ENCODE data around the gene SUCNR1.
"Not testable (repeated sequence)": the region's sequence is repeated elsewhere in the genome, so short reads cannot be mapped to it uniquely, and the experiment has no call there.

The SUCNR1 gene

GRCh38 chr3:151879679-151880415 is 6.4 kb downstream of the SUCNR1 start:
- Histone ChIP-seq H4K20me1 (ENCODE audit: insufficient read depth, low read length) (no peaks in the 10 kb centered on the region), H3K27me3 (ENCODE audit: insufficient read depth, low read length, poor library complexity) (no peaks in the 10 kb centered on the region), H3K9me3 (ENCODE audit: insufficient read depth, low read length, severe bottlenecking) (peaks cover 3% of the 10 kb centered on the region), H2AFZ (ENCODE audit: low read depth, low read length) (peak overlapping the region; percentile 58; the same call in 1 of the 2 replicates), H3K4me1 (ENCODE audit: insufficient read depth, low read length) (peaks cover 37% of the 10 kb centered on the region), H3K4me3 (ENCODE audit: low read depth in 1 of 2, low read length in 2 of 2) (no peak overlapping the region), H3K4me2 (ENCODE audit: insufficient read depth, low read length) (peak overlapping the region; percentile 5; the same call in 1 of the 2 replicates), H3K79me2 (ENCODE audit: insufficient read depth, low read length) (no peaks in the 10 kb centered on the region), H3K27ac (ENCODE audit: low read length) (peak overlapping the region; percentile 27; the same call in 1 of the 2 replicates), H3K9ac (ENCODE audit: low read depth, low read length) (no peak overlapping the region), H3K36me3 (ENCODE audit: insufficient read depth, low read length) (no peaks in the 10 kb centered on the region)
- ATAC-seq (ENCODE audit: insufficient read depth, low read depth) (no peak), DNase-seq (no peak)
- no peak for TF ChIP-seq EZH2 (IDR thresholded peaks at IDR 0.05; ENCODE audit: borderline replicate concordance, low read depth, low read length, severe bottlenecking)
- no peak for TF ChIP-seq CTCF (IDR thresholded peaks at IDR 0.05; ENCODE audit: borderline replicate concordance, extremely low read depth, low read length, poor library complexity, severe bottlenecking)

GRCh38 chr3:151880416-151880690 is 6.9 kb downstream of the SUCNR1 start:
- no peaks in the 10 kb centered on the region for H3K27me3 ChIP-seq (ENCODE audit: insufficient read depth, low read length, poor library complexity)
- ATAC-seq (ENCODE audit: insufficient read depth, low read depth) (no peak), DNase-seq (no peak)
- H2AFZ ChIP-seq (ENCODE audit: low read depth, low read length), result no peak overlapping the region
- H3K9ac ChIP-seq (ENCODE audit: low read depth, low read length), result no peak overlapping the region
- TF ChIP-seq CTCF (IDR thresholded peaks at IDR 0.05; ENCODE audit: borderline replicate concordance, extremely low read depth, low read length, poor library complexity, severe bottlenecking) (no peak), EZH2 (IDR thresholded peaks at IDR 0.05; ENCODE audit: borderline replicate concordance, low read depth, low read length, severe bottlenecking) (no peak)
- H3K27ac ChIP-seq (ENCODE audit: low read length), result no peak overlapping the region
- H4K20me1 ChIP-seq (ENCODE audit: insufficient read depth, low read length), result no peaks in the 10 kb centered on the region
- H3K36me3 ChIP-seq (ENCODE audit: insufficient read depth, low read length), result no peaks in the 10 kb centered on the region
- H3K9me3 ChIP-seq (ENCODE audit: insufficient read depth, low read length, severe bottlenecking), result peaks cover 3% of the 10 kb centered on the region
- no peak overlapping the region for H3K4me3 ChIP-seq (ENCODE audit: low read depth in 1 of 2, low read length in 2 of 2)
- H3K4me1 ChIP-seq (ENCODE audit: insufficient read depth, low read length), result peaks cover 38% of the 10 kb centered on the region
- H3K79me2 ChIP-seq (ENCODE audit: insufficient read depth, low read length), result no peaks in the 10 kb centered on the region
- H3K4me2 ChIP-seq (ENCODE audit: insufficient read depth, low read length), result no peak overlapping the region

GRCh38 chr3:151881137-151881536 is 7.7 kb downstream of the SUCNR1 start:
- peaks cover 3% of the 10 kb centered on the region for H3K9me3 ChIP-seq (ENCODE audit: insufficient read depth, low read length, severe bottlenecking)
- DNase-seq, result no peak
- H3K36me3 ChIP-seq (ENCODE audit: insufficient read depth, low read length), result no peaks in the 10 kb centered on the region
- peaks cover 37% of the 10 kb centered on the region for H3K4me1 ChIP-seq (ENCODE audit: insufficient read depth, low read length)
- H3K79me2 ChIP-seq (ENCODE audit: insufficient read depth, low read length), result no peaks in the 10 kb centered on the region
- H2AFZ ChIP-seq (ENCODE audit: low read depth, low read length), result no peak overlapping the region
- ATAC-seq (ENCODE audit: insufficient read depth, low read depth), result no peak
- H3K4me3 ChIP-seq (ENCODE audit: low read depth in 1 of 2, low read length in 2 of 2), result no peak overlapping the region
- no peak overlapping the region for H3K4me2 ChIP-seq (ENCODE audit: insufficient read depth, low read length)
- no peak overlapping the region for H3K27ac ChIP-seq (ENCODE audit: low read length)
- no peaks in the 10 kb centered on the region for H4K20me1 ChIP-seq (ENCODE audit: insufficient read depth, low read length)
- H3K27me3 ChIP-seq (ENCODE audit: insufficient read depth, low read length, poor library complexity), result no peaks in the 10 kb centered on the region
- H3K9ac ChIP-seq (ENCODE audit: low read depth, low read length), result no peak overlapping the region
- TF ChIP-seq EZH2 (IDR thresholded peaks at IDR 0.05; ENCODE audit: borderline replicate concordance, low read depth, low read length, severe bottlenecking) (no peak), CTCF (IDR thresholded peaks at IDR 0.05; ENCODE audit: borderline replicate concordance, extremely low read depth, low read length, poor library complexity, severe bottlenecking) (no peak)

- H3K36me3 ChIP-seq (ENCODE audit: insufficient read depth, low read length); H2AFZ ChIP-seq (ENCODE audit: low read depth, low read length); H3K4me2 ChIP-seq (ENCODE audit: insufficient read depth, low read length); H3K9me3 ChIP-seq (ENCODE audit: insufficient read depth, low read length, severe bottlenecking); DNase-seq; H3K79me2 ChIP-seq (ENCODE audit: insufficient read depth, low read length); H3K4me3 ChIP-seq (ENCODE audit: low read depth in 1 of 2, low read length in 2 of 2); H4K20me1 ChIP-seq (ENCODE audit: insufficient read depth, low read length); ATAC-seq (ENCODE audit: insufficient read depth, low read depth); H3K27me3 ChIP-seq (ENCODE audit: insufficient read depth, low read length, poor library complexity); H3K9ac ChIP-seq (ENCODE audit: low read depth, low read length): not testable (repeated sequence)
- H3K27ac ChIP-seq (ENCODE audit: low read length), result peak overlapping the region; percentile 60
- peaks cover 32% of the 10 kb centered on the region for H3K4me1 ChIP-seq (ENCODE audit: insufficient read depth, low read length)
These were observed 12.0 kb downstream of the SUCNR1 start for GRCh38 chr3:151885397-151885796.

GRCh38 chr3:151887450-151888211 is 14.2 kb downstream of the SUCNR1 start:
- H3K27ac ChIP-seq (ENCODE audit: low read length); DNase-seq; H3K79me2 ChIP-seq (ENCODE audit: insufficient read depth, low read length); H3K4me3 ChIP-seq (ENCODE audit: low read depth in 1 of 2, low read length in 2 of 2); H3K9ac ChIP-seq (ENCODE audit: low read depth, low read length); H2AFZ ChIP-seq (ENCODE audit: low read depth, low read length); H3K36me3 ChIP-seq (ENCODE audit: insufficient read depth, low read length); H3K9me3 ChIP-seq (ENCODE audit: insufficient read depth, low read length, severe bottlenecking); H3K4me2 ChIP-seq (ENCODE audit: insufficient read depth, low read length); H3K27me3 ChIP-seq (ENCODE audit: insufficient read depth, low read length, poor library complexity); H4K20me1 ChIP-seq (ENCODE audit: insufficient read depth, low read length); ATAC-seq (ENCODE audit: insufficient read depth, low read depth): not testable (repeated sequence)
- peaks cover 48% of the 10 kb centered on the region for H3K4me1 ChIP-seq (ENCODE audit: insufficient read depth, low read length)
